ENCODE measurements around the gene PWWP2B.

PWWP2B gene

GRCh38 chr10:132419538-132420468, 22.8 kb downstream of the PWWP2B start:
- H3K4me1 Mint-ChIP-seq: peaks cover 59% of the 10 kb centered on the region
- TF ChIP-seq CTCF (IDR thresholded peaks at IDR 0.05): no peak

GRCh38 chr10:132420469-132420980, 23.5 kb downstream of the PWWP2B start:
- Mint-ChIP-seq H3K4me1 (peaks cover 52% of the 10 kb centered on the region), H3K9me3 (no peaks in the 10 kb centered on the region), H3K4me3 (no peak overlapping the region), H3K36me3 (ENCODE audit: low read depth) (peaks cover 2% of the 10 kb centered on the region), H3K27me3 (ENCODE audit: low read depth, poor library complexity) (peaks cover 4% of the 10 kb centered on the region), H3K27ac (no peak overlapping the region)
- no peak for TF ChIP-seq CTCF (IDR thresholded peaks at IDR 0.05)
- no peak for DNase-seq

More at GRCh38 chr10:132419538-132420468, 22.8 kb downstream of the PWWP2B start:
- H3K27me3 Mint-ChIP-seq (ENCODE audit: low read depth, poor library complexity): peaks cover 6% of the 10 kb centered on the region
- no peak overlapping the region for H3K27ac Mint-ChIP-seq
- DNase-seq: no peak
- H3K9me3 Mint-ChIP-seq: no peaks in the 10 kb centered on the region
- H3K36me3 Mint-ChIP-seq (ENCODE audit: low read depth): peaks cover 6% of the 10 kb centered on the region
- H3K4me3 Mint-ChIP-seq: no peak overlapping the region

GRCh38 chr10:132420981-132421846, 24.2 kb downstream of the PWWP2B start:
- Mint-ChIP-seq H3K4me1 (peaks cover 48% of the 10 kb centered on the region), H3K9me3 (no peaks in the 10 kb centered on the region), H3K36me3 (ENCODE audit: low read depth) (no peaks in the 10 kb centered on the region), H3K27ac (no peak overlapping the region), H3K4me3 (no peak overlapping the region), H3K27me3 (ENCODE audit: low read depth, poor library complexity) (peaks cover 4% of the 10 kb centered on the region)
- TF ChIP-seq CTCF (IDR thresholded peaks at IDR 0.05): no peak
- no peak for DNase-seq

- Mint-ChIP-seq H3K9me3 (no peaks in the 10 kb centered on the region), H3K27me3 (ENCODE audit: low read depth, poor library complexity) (peaks cover 4% of the 10 kb centered on the region), H3K27ac (peak overlapping the region; percentile 91), H3K36me3 (ENCODE audit: low read depth) (no peaks in the 10 kb centered on the region), H3K4me3 (no peak overlapping the region), H3K4me1 (peaks cover 48% of the 10 kb centered on the region)
- no peak for DNase-seq
- no peak for TF ChIP-seq CTCF (IDR thresholded peaks at IDR 0.05)
These were observed 25.1 kb downstream of the PWWP2B start for GRCh38 chr10:132421847-132422751.

All from nephron progenitor cell (in vitro differentiated cells).